Sigmoid colon (tissue), 4 donors: ENCODE data around the gene NUDT4.

Source experiments
- EP300 ChIP-seq, 4 donors: sonication (generic); formaldehyde crosslinking; IDR thresholded peaks; one replicate each; pipeline ENCODE4 v1.6.1; 2017; ENCODE audit warnings: antibody characterized with exemption in 4 of 4
- POLR2A ChIP-seq, 2 donors: fragments of 450-650 bp; IDR thresholded peaks; one replicate each; pipeline ENCODE4 v1.6.1; 2016; ENCODE audit warnings: antibody characterized with exemption in 2 of 2, mild to moderate bottlenecking in 2 of 2, moderate library complexity in 2 of 2
- POLR2AphosphoS5 ChIP-seq, 4 donors: sonication (generic); formaldehyde crosslinking; IDR thresholded peaks; one replicate each; pipeline ENCODE4 v1.6.1; 2017; ENCODE audit warnings: antibody characterized with exemption in 4 of 4
- TF ChIP-seq, protein P1 (sequence below), 4 experiments: fragments of 450-650 bp in 3 of 4; fragments of 200-600 bp in 1 of 4; IDR thresholded peaks; one replicate each; pipeline ENCODE4 v1.5.1; 2016 to 2019; ENCODE audit warnings: antibody characterized with exemption in 4 of 4, mild to moderate bottlenecking in 3 of 4, moderate library complexity in 2 of 4

DNA sequence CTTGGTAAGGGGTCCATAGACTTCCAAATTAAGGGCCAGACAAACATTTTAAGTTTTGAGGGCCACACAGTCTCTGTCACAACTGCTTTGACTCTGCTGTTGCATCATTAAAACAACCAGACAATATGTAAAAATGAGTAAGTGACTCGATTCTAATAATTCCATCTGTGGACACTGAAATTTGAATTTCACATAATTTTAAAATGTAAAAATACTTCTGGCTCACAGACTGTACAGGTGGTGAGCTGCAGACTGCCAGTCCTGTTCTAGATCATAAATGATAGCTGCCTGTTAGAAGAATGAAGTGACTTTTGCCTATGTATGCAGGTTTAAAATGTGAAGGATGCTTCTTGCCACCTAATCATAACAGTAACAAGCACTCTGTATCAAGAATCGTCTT lies 15.7 kb downstream of the NUDT4 start:
- no peak for TF ChIP-seq POLR2A (IDR thresholded peaks at IDR 0.05)
- TF ChIP-seq, protein P1, sequence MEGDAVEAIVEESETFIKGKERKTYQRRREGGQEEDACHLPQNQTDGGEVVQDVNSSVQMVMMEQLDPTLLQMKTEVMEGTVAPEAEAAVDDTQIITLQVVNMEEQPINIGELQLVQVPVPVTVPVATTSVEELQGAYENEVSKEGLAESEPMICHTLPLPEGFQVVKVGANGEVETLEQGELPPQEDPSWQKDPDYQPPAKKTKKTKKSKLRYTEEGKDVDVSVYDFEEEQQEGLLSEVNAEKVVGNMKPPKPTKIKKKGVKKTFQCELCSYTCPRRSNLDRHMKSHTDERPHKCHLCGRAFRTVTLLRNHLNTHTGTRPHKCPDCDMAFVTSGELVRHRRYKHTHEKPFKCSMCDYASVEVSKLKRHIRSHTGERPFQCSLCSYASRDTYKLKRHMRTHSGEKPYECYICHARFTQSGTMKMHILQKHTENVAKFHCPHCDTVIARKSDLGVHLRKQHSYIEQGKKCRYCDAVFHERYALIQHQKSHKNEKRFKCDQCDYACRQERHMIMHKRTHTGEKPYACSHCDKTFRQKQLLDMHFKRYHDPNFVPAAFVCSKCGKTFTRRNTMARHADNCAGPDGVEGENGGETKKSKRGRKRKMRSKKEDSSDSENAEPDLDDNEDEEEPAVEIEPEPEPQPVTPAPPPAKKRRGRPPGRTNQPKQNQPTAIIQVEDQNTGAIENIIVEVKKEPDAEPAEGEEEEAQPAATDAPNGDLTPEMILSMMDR (IDR thresholded peaks at IDR 0.05) = no peak
- TF ChIP-seq EP300 (IDR thresholded peaks at IDR 0.05) = no peak
- no peak for TF ChIP-seq POLR2AphosphoS5 (IDR thresholded peaks at IDR 0.05)
